Activated CD4-positive, alpha-beta T cell treated with anti-CD3 and anti-CD28 coated beads, Interleukin-2, amount 10 ng/mL, durations not matched to agents 7 days and 5 days (primary cell): Measurements from ENCODE around the gene TEKT2. TPM values are rescaled to one million over a fixed set of nuclear protein-coding genes. Genes with fewer than 3 reads are reported as not detected.

ENCODE experiments used
- CTCF ChIA-PET: fragments of 350-600 bp; sonication (Branson Sonifier 250); formaldehyde crosslinking; loops from one replicate; lab custom pipeline; 2021; ENCODE audit warnings: antibody characterized with exemption; lab: Charles Lee
- POLR2A ChIA-PET: fragments of 350-600 bp; sonication (Branson Sonifier 250); formaldehyde crosslinking; loops from one replicate; lab custom pipeline; 2021; ENCODE audit warnings: antibody characterized with exemption; lab: Charles Lee
- DNase-seq: peaks from one replicate; pipeline ENCODE4 v3.0.0-alpha.2; 2020
- H3K27ac Mint-ChIP-seq: one replicate; pipeline ENCODE4 v1.8.0; 2021; ENCODE audit warnings: mild to moderate bottlenecking, moderate library complexity, mixed read lengths
- H3K27me3 Mint-ChIP-seq: one replicate; pipeline ENCODE4 v1.8.0; 2021; ENCODE audit warnings: mixed read lengths
- H3K36me3 Mint-ChIP-seq: one replicate; pipeline ENCODE4 v1.8.0; 2021; ENCODE audit warnings: low read depth, mixed read lengths
- H3K4me1 Mint-ChIP-seq: one replicate; pipeline ENCODE4 v1.8.0; 2021; ENCODE audit warnings: mixed read lengths
- H3K4me3 Mint-ChIP-seq: one replicate; pipeline ENCODE4 v1.8.0; 2021; ENCODE audit warnings: mild to moderate bottlenecking, moderate library complexity, mixed read lengths
- H3K9me3 Mint-ChIP-seq: one replicate; pipeline ENCODE4 v1.8.0; 2021; ENCODE audit warnings: mixed read lengths
- total RNA-seq, 2 experiments: library from RNA; stranded (reverse); gene quantifications; one replicate each; pipeline ENCODE4 v1.2.3, GENCODE V29; 2021

The TEKT2 gene
- total RNA-seq, 2 experiments from 2014 or later, result not detected

- Mint-ChIP-seq H3K27me3 (peaks cover 6% of the 10 kb centered on the region), H3K9me3 (no peaks in the 10 kb centered on the region), H3K36me3 (peaks cover 17% of the 10 kb centered on the region), H3K4me3 (peak overlapping the region; percentile 89), H3K4me1 (peaks cover 16% of the 10 kb centered on the region), H3K27ac (peak overlapping the region; percentile 87)
- ChIA-PET CTCF (interaction anchor here (0.6 to 0.8 kb wide), 3 partner anchors 15 to 60 kb away, joined by 3 read pairs; partner anchors contain the start of gene TRAPPC3), POLR2A (no interaction called here)
- peak; percentile 41 for DNase-seq
These were observed 5.7 kb downstream of the TEKT2 start for GRCh38 chr1:36089393-36090121.

- Mint-ChIP-seq H3K36me3 (peaks cover 17% of the 10 kb centered on the region), H3K27me3 (no peaks in the 10 kb centered on the region), H3K4me1 (peaks cover 16% of the 10 kb centered on the region), H3K9me3 (no peaks in the 10 kb centered on the region), H3K27ac (no peak overlapping the region), H3K4me3 (no peak overlapping the region)
- DNase-seq, result no peak
- ChIA-PET POLR2A (no interaction called here), CTCF (no interaction called here)
These were observed 7.2 kb downstream of the TEKT2 start for GRCh38 chr1:36091141-36091540.

GRCh38 chr1:36091698-36092097 is 7.8 kb downstream of the TEKT2 start:
- POLR2A ChIA-PET, result no interaction called here

GRCh38 chr1:36092166-36092797 is 8.4 kb downstream of the TEKT2 start:
- no peak for DNase-seq
- Mint-ChIP-seq H3K27me3 (no peaks in the 10 kb centered on the region), H3K4me3 (no peak overlapping the region), H3K4me1 (peaks cover 16% of the 10 kb centered on the region), H3K36me3 (peaks cover 17% of the 10 kb centered on the region), H3K27ac (no peak overlapping the region), H3K9me3 (no peaks in the 10 kb centered on the region)
- CTCF ChIA-PET, result no interaction called here
- POLR2A ChIA-PET, result no interaction called here

More at GRCh38 chr1:36091698-36092097, 7.8 kb downstream of the TEKT2 start:
- CTCF ChIA-PET, result no interaction called here
- H3K4me3 Mint-ChIP-seq, result no peak overlapping the region
- H3K27ac Mint-ChIP-seq, result no peak overlapping the region
- peaks cover 16% of the 10 kb centered on the region for H3K4me1 Mint-ChIP-seq
- no peaks in the 10 kb centered on the region for H3K9me3 Mint-ChIP-seq
- H3K27me3 Mint-ChIP-seq, result no peaks in the 10 kb centered on the region
- DNase-seq, result no peak
- H3K36me3 Mint-ChIP-seq, result peaks cover 17% of the 10 kb centered on the region

GRCh38 chr1:36092798-36093185 is 8.9 kb downstream of the TEKT2 start:
- H3K9me3 Mint-ChIP-seq, result no peaks in the 10 kb centered on the region
- H3K27ac Mint-ChIP-seq, result no peak overlapping the region
- POLR2A ChIA-PET, result no interaction called here
- H3K4me3 Mint-ChIP-seq, result no peak overlapping the region
- H3K36me3 Mint-ChIP-seq, result peaks cover 17% of the 10 kb centered on the region
- H3K27me3 Mint-ChIP-seq, result no peaks in the 10 kb centered on the region
- CTCF ChIA-PET, result interaction anchor here (1.5 kb wide), 1 partner anchor 42 kb away, joined by 4 read pairs; no protein-coding TSS in a partner anchor
- no peak for DNase-seq
- peaks cover 16% of the 10 kb centered on the region for H3K4me1 Mint-ChIP-seq

- Mint-ChIP-seq H3K4me3 (no peak overlapping the region), H3K27me3 (no peaks in the 10 kb centered on the region), H3K27ac (no peak overlapping the region), H3K9me3 (no peaks in the 10 kb centered on the region), H3K36me3 (peaks cover 17% of the 10 kb centered on the region), H3K4me1 (peaks cover 14% of the 10 kb centered on the region)
- DNase-seq, result no peak
- ChIA-PET POLR2A (no interaction called here), CTCF (interaction anchor here (1.5 kb wide), 1 partner anchor 41 kb away, joined by 4 read pairs; no protein-coding TSS in a partner anchor)
These were observed 9.3 kb downstream of the TEKT2 start for GRCh38 chr1:36093226-36093625.

GRCh38 chr1:36093929-36094328 is 10.0 kb downstream of the TEKT2 start:
- Mint-ChIP-seq H3K9me3 (no peaks in the 10 kb centered on the region), H3K27ac (no peak overlapping the region), H3K27me3 (no peaks in the 10 kb centered on the region), H3K4me3 (no peak overlapping the region), H3K4me1 (peaks cover 14% of the 10 kb centered on the region), H3K36me3 (peaks cover 17% of the 10 kb centered on the region)
- POLR2A ChIA-PET, result no interaction called here
- no peak for DNase-seq
- CTCF ChIA-PET, result interaction anchor here (1.5 kb wide), 1 partner anchor 41 kb away, joined by 4 read pairs; no protein-coding TSS in a partner anchor

GRCh38 chr1:36094621-36095061 is 10.7 kb downstream of the TEKT2 start:
- no peak overlapping the region for H3K4me3 Mint-ChIP-seq
- ChIA-PET CTCF (interaction anchor here (0.6 to 2.7 kb wide), 3 partner anchors 40 to 186 kb away, joined by 3 to 9 read pairs (median 3); no protein-coding TSS in a partner anchor), POLR2A (no interaction called here)
- no peak for DNase-seq
- H3K9me3 Mint-ChIP-seq, result no peaks in the 10 kb centered on the region
- H3K27ac Mint-ChIP-seq, result no peak overlapping the region
- peaks cover 11% of the 10 kb centered on the region for H3K4me1 Mint-ChIP-seq
- H3K27me3 Mint-ChIP-seq, result no peaks in the 10 kb centered on the region
- peaks cover 14% of the 10 kb centered on the region for H3K36me3 Mint-ChIP-seq

- DNase-seq, result no peak
- H3K9me3 Mint-ChIP-seq, result no peaks in the 10 kb centered on the region
- H3K36me3 Mint-ChIP-seq, result peaks cover 13% of the 10 kb centered on the region
- H3K27ac Mint-ChIP-seq, result no peak overlapping the region
- H3K4me3 Mint-ChIP-seq, result no peak overlapping the region
- ChIA-PET POLR2A (interaction anchor here (0.7 kb wide), 1 partner anchor 23 kb away, joined by 6 read pairs; no protein-coding TSS in a partner anchor), CTCF (interaction anchor here (0.6 to 2.7 kb wide), 6 partner anchors 21 to 210 kb away, joined by 3 to 10 read pairs (median 4); partner anchors contain the start of genes SH3D21 and TRAPPC3)
- H3K4me1 Mint-ChIP-seq, result peaks cover 6% of the 10 kb centered on the region
- no peaks in the 10 kb centered on the region for H3K27me3 Mint-ChIP-seq
These were observed 12.0 kb downstream of the TEKT2 start for GRCh38 chr1:36095760-36096405.

GRCh38 chr1:36096500-36097432 is 12.9 kb downstream of the TEKT2 start:
- ChIA-PET CTCF (interaction anchor here (0.6 to 2.7 kb wide), 4 partner anchors 38 to 91 kb away, joined by 3 to 10 read pairs (median 6); partner anchors contain the start of gene TRAPPC3), POLR2A (no interaction called here)
- H3K36me3 Mint-ChIP-seq, result peaks cover 8% of the 10 kb centered on the region
- DNase-seq, result no peak
- H3K27ac Mint-ChIP-seq, result no peak overlapping the region
- H3K27me3 Mint-ChIP-seq, result no peaks in the 10 kb centered on the region
- no peak overlapping the region for H3K4me3 Mint-ChIP-seq
- peaks cover 3% of the 10 kb centered on the region for H3K4me1 Mint-ChIP-seq
- H3K9me3 Mint-ChIP-seq, result no peaks in the 10 kb centered on the region

- Mint-ChIP-seq H3K27me3 (no peaks in the 10 kb centered on the region), H3K9me3 (no peaks in the 10 kb centered on the region), H3K4me3 (no peak overlapping the region), H3K36me3 (peaks cover 4% of the 10 kb centered on the region), H3K4me1 (peaks cover 3% of the 10 kb centered on the region), H3K27ac (no peak overlapping the region)
- ChIA-PET CTCF (interaction anchor here (1.5 to 1.7 kb wide), 3 partner anchors 44 to 90 kb away, joined by 4 to 10 read pairs (median 4); partner anchors contain the start of gene TRAPPC3), POLR2A (no interaction called here)
- no peak for DNase-seq
These were observed 14.0 kb downstream of the TEKT2 start for GRCh38 chr1:36097693-36098585.
